Suprapubic skin (tissue), 4 donors: ENCODE data around the gene ATXN10.

ENCODE experiments used
- POLR2A ChIP-seq, 2 donors: fragments of 450-650 bp; IDR thresholded peaks; one replicate each; pipeline ENCODE4 v1.6.1; 2017; ENCODE audit warnings: antibody characterized with exemption in 2 of 2, mild to moderate bottlenecking in 2 of 2, moderate library complexity in 2 of 2
- POLR2AphosphoS5 ChIP-seq, 3 donors: sonication (generic); formaldehyde crosslinking; IDR thresholded peaks; one replicate each; pipeline ENCODE4 v1.6.1; 2017; ENCODE audit warnings: antibody characterized with exemption in 3 of 3
- TF ChIP-seq, protein P1 (sequence below), 2 donors: fragments of 200-600 bp in 1 of 2; fragments of 450-650 bp in 1 of 2; sonication (generic) in 1 of 2; IDR thresholded peaks; one replicate each; pipeline ENCODE4 v1.5.1; 2016 to 2019; ENCODE audit warnings: antibody characterized with exemption in 2 of 2, mild to moderate bottlenecking in 1 of 2, moderate library complexity in 1 of 2

DNA sequence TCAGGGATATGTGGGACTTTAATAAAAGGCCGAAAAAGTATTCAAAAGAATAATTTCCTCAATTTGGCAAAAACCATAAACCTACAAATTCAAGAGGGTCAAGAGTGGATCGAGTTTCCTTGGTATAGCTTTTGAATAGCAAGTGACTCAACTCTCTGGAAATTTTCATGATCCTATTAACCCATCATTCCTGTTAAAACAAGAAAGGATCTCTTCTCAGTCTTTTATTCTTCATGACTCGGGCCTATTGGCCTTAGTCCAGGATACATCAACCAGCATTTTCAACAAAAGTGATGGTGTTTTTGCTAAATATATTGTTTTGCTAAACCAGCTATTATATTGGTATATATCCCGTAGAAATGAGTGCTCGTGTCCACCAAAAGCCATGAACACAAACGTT lies 110.3 kb downstream of the ATXN10 start:
- TF ChIP-seq POLR2A (IDR thresholded peaks at IDR 0.05) (no peak), POLR2AphosphoS5 (IDR thresholded peaks at IDR 0.05) (no peak)
- TF ChIP-seq, protein P1, sequence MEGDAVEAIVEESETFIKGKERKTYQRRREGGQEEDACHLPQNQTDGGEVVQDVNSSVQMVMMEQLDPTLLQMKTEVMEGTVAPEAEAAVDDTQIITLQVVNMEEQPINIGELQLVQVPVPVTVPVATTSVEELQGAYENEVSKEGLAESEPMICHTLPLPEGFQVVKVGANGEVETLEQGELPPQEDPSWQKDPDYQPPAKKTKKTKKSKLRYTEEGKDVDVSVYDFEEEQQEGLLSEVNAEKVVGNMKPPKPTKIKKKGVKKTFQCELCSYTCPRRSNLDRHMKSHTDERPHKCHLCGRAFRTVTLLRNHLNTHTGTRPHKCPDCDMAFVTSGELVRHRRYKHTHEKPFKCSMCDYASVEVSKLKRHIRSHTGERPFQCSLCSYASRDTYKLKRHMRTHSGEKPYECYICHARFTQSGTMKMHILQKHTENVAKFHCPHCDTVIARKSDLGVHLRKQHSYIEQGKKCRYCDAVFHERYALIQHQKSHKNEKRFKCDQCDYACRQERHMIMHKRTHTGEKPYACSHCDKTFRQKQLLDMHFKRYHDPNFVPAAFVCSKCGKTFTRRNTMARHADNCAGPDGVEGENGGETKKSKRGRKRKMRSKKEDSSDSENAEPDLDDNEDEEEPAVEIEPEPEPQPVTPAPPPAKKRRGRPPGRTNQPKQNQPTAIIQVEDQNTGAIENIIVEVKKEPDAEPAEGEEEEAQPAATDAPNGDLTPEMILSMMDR (IDR thresholded peaks at IDR 0.05) = no peak
